Esophagus squamous epithelium (tissue), 5 donors: ENCODE data around the gene ZCCHC24. TPM values are rescaled to one million over a fixed set of nuclear protein-coding genes. Genes with fewer than 3 reads are reported as not detected.

Source experiments
- DNase-seq: peaks from one replicate; lab custom pipeline; 2025; lab: John Stamatoyannopoulos, UW
- H3K27ac ChIP-seq, 4 donors: fragments of 200-600 bp; sonication (generic); one replicate each; pipeline ENCODE4 v1.5.1; 2016 to 2019; ENCODE audit warnings: mild to moderate bottlenecking in 1 of 4
- H3K27me3 ChIP-seq, 4 donors: fragments of 200-600 bp; sonication (generic); 1 replicate in 3 of 4; 2 replicates in 1 of 4; pipeline versions ENCODE4 v1.5.1 to v1.6.0; 2017 to 2021; ENCODE audit warnings: antibody characterized with exemption in 1 of 4
- H3K36me3 ChIP-seq, 3 donors: fragments of 200-600 bp; sonication (generic); one replicate each; pipeline ENCODE4 v1.5.1; 2016 to 2019
- H3K4me1 ChIP-seq, 3 donors: fragments of 200-600 bp; sonication (generic); one replicate each; pipeline ENCODE4 v1.5.1; 2017 to 2019
- H3K4me3 ChIP-seq, 4 donors: fragments of 200-600 bp; sonication (generic); 1 replicate in 3 of 4; 2 replicates in 1 of 4; pipeline ENCODE4 v1.5.1; 2016 to 2019; ENCODE audit warnings: mild to moderate bottlenecking in 2 of 4, moderate library complexity in 1 of 4
- H3K9me3 ChIP-seq, 3 donors: fragments of 200-600 bp; sonication (generic); one replicate each; pipeline ENCODE4 v1.5.1; 2016 to 2019
- POLR2A ChIP-seq, 4 donors: fragments of 450-650 bp; IDR thresholded peaks; one replicate each; pipeline ENCODE4 v1.6.1; 2017; ENCODE audit warnings: antibody characterized with exemption in 4 of 4, mild to moderate bottlenecking in 4 of 4, moderate library complexity in 3 of 4
- WGBS, 2 donors: methylation state at CpG; one replicate each; pipeline ENCODE4 v1.1.5; 2018; 5-methylcytosine and 5-hydroxymethylcytosine counted together
- intact Hi-C: fragments of 100-400 bp; cut with DNase I; formaldehyde crosslinking; loops from one replicate; pipeline ENCODE4 v1.15.0; 2022
- total RNA-seq, 4 donors: library from RNA; depleted of rRNA; stranded (reverse); fragments of >200 nt; gene quantifications; one replicate each; pipeline ENCODE4 v1.1.0, GENCODE V29; 2016
- TF ChIP-seq, protein P1 (sequence below), 6 experiments: fragments of 450-650 bp in 4 of 6; fragments of 200-600 bp in 2 of 6; sonication (generic) in 2 of 6; IDR thresholded peaks; one replicate each; pipeline ENCODE4 v1.5.1; 2016 to 2019; ENCODE audit warnings: antibody characterized with exemption in 6 of 6, mild to moderate bottlenecking in 4 of 6, moderate library complexity in 4 of 6
- donor health status: DM: yes; HTN: yes; CAD: no.

ZCCHC24 gene
- total RNA-seq, 4 donors from 2014 or later, result 2.2 to 26.1 (median 6.4) TPM

DNA sequence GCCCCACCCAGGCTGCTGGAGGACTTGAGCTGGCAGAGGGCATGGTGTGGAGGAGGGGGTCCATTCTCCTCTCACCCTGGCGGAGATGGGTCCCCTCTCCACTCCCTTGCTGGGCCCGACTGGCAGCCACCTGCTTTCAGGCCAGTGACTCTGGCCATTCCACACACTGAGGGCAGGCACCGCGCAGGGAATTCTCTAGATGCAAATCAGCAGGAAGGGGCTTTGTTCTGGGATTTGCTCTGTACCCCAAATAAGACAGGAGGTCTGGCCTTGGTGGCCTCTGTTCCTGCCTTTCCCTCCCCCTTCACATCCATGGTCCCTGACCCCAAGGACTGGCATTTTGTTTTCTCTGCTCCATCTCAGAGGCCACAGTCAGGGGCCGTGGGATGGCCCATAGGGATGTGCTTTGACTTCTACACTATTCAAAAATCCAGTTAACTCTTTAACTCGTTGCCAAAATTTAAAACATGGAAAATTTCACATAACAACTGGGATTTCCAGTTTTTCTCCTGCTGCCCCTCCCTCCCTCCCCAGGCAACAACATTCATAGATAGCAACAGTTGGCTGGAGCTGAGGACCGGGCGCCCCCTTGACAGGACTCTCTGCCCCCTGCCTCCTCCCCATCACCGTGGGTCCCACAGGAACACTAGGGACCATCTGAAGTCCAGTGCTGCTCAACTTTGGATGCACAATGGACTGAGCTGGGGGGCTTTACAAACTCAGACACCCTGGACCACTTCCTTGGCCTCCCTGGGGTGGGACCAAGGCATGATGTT lies 64.3 kb downstream of the ZCCHC24 start:
- Histone ChIP-seq H3K4me3 (no peak overlapping the region), H3K27me3 (no peaks in the 10 kb centered on the region), H3K27ac (peak overlapping the region; percentile 48 to 83 (median 78)), H3K36me3 (peaks cover 0 to 14% (median 0%) of the 10 kb centered on the region in 3 donors), H3K4me1 (peaks cover 3 to 40% (median 31%) of the 10 kb centered on the region in 3 donors), H3K9me3 (no peaks in the 10 kb centered on the region)
- intact Hi-C loops, result no loop called here
- WGBS, 2 donors, result 32 to 49% methylated on average over 3 to 5 of the region's 9 CpGs
- no peak for TF ChIP-seq POLR2A (IDR thresholded peaks at IDR 0.05)
- TF ChIP-seq, protein P1, sequence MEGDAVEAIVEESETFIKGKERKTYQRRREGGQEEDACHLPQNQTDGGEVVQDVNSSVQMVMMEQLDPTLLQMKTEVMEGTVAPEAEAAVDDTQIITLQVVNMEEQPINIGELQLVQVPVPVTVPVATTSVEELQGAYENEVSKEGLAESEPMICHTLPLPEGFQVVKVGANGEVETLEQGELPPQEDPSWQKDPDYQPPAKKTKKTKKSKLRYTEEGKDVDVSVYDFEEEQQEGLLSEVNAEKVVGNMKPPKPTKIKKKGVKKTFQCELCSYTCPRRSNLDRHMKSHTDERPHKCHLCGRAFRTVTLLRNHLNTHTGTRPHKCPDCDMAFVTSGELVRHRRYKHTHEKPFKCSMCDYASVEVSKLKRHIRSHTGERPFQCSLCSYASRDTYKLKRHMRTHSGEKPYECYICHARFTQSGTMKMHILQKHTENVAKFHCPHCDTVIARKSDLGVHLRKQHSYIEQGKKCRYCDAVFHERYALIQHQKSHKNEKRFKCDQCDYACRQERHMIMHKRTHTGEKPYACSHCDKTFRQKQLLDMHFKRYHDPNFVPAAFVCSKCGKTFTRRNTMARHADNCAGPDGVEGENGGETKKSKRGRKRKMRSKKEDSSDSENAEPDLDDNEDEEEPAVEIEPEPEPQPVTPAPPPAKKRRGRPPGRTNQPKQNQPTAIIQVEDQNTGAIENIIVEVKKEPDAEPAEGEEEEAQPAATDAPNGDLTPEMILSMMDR (IDR thresholded peaks at IDR 0.05), result no peak
- DNase-seq, result no peak

- H3K9me3 ChIP-seq, result no peaks in the 10 kb centered on the region
- H3K4me1 ChIP-seq, result peaks cover 3 to 45% (median 34%) of the 10 kb centered on the region in 3 donors
- 53 to 72% methylated on average over 5 to 6 of the region's 14 CpGs for WGBS, 2 donors
- no peaks in the 10 kb centered on the region for H3K27me3 ChIP-seq
- H3K27ac ChIP-seq, result peak overlapping the region; percentile 48 to 83 (median 78)
- H3K4me3 ChIP-seq, result no peak overlapping the region
- H3K36me3 ChIP-seq, result peaks cover 0 to 6% (median 0%) of the 10 kb centered on the region in 3 donors
- intact Hi-C loops, result no loop called here
- TF ChIP-seq, protein P1 (IDR thresholded peaks at IDR 0.05), result no peak
- no peak for TF ChIP-seq POLR2A (IDR thresholded peaks at IDR 0.05)
- DNase-seq, result no peak
These were observed 65.1 kb downstream of the ZCCHC24 start for GRCh38 chr10:79380125-79380945.

DNA sequence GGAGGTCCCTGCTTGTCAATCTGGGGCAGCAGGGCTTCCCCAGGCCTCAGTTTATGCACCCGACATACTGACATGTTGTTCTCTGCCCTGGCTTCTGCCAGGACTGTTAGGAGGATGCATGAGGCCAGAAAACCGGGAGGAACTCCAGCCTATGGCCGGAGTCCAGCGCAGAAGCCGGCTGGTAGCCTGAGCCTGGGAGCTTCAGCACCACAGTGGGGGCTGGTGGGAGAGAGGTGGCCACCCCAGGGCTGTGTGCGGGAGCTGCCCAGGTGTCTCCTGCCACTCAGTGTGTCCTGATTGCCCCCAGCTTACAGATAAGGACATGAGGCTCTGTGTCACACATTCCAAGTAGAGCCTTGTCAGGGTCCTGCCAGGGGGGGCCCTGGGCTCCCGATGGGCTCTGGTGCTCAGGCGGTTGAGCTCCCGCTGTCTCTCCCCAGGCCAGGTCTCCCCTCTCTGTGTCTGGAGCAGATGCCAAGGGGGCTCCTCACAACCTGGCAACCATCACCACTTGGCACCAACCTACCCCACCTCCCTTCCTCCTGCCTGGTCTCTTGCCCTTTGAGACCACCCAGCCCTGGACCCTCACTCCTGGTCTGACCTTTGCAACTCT lies 65.8 kb downstream of the ZCCHC24 start:
- Histone ChIP-seq H3K27ac (peak overlapping the region; percentile 17 to 83 (median 78)), H3K9me3 (no peaks in the 10 kb centered on the region), H3K36me3 (no peaks in the 10 kb centered on the region), H3K4me3 (no peak overlapping the region), H3K27me3 (no peaks in the 10 kb centered on the region), H3K4me1 (peaks cover 6 to 52% (median 39%) of the 10 kb centered on the region in 3 donors)
- TF ChIP-seq, protein P1 (IDR thresholded peaks at IDR 0.05), result no peak
- TF ChIP-seq POLR2A (IDR thresholded peaks at IDR 0.05), result no peak
- WGBS, 2 donors, result 40 to 85% methylated on average over 1 to 2 of the region's 9 CpGs
- no peak for DNase-seq
- intact Hi-C loops, result no loop called here

DNA sequence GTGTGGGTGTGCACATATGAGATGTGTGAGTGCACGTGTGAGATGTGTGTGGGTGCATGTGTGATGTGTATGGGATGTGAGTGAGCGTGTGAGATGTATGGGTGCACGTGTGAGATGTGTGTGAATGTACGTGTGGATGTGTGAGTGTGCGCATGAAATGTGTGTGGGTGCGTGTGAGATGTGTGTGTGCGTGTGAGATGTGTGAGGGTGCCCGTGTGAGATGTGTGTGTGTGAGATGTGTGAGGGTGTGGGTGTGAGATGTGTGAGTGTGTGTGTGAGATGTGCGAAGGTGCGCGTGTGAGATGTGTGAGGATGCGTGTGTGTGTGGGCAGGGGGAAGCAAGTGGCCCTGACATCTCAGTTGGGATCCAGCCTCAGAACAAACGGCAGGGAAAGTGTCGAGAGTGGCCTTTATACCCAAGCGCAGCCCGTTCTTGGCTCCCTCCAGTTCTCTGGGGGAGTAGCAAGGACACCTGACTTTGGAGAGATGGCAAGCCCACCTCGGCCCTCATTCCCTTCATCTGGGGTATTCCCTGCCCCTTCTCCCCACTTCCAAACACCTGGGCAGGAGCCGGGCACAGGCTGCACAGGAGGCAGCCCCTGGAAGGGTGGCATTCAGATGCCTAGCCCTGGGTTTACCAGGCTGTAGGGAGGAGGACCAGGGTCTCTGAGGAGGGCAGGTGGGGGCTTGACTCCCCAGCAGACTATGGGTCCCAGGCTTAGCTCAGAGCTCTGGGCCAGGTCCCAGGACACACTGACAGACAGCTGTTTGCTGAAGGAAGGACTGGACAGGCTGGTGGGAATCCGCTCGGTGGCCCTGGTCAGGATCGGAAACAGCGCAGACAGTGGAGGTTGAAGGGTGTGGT lies 66.5 kb downstream of the ZCCHC24 start:
- peak overlapping the region; percentile 17 to 83 (median 78) for H3K27ac ChIP-seq
- no peaks in the 10 kb centered on the region for H3K27me3 ChIP-seq
- H3K36me3 ChIP-seq, result no peaks in the 10 kb centered on the region
- peaks cover 6 to 53% (median 40%) of the 10 kb centered on the region in 3 donors for H3K4me1 ChIP-seq
- WGBS, 2 donors, result 82 to 85% methylated on average over 17 to 20 of the region's 22 CpGs
- no peak for DNase-seq
- TF ChIP-seq, protein P1 (IDR thresholded peaks at IDR 0.05), result no peak
- TF ChIP-seq POLR2A (IDR thresholded peaks at IDR 0.05), result no peak
- intact Hi-C loops, result no loop called here
- H3K9me3 ChIP-seq, result no peaks in the 10 kb centered on the region
- no peak overlapping the region for H3K4me3 ChIP-seq
